ENCODE results near the gene CCDC57.

DNA sequence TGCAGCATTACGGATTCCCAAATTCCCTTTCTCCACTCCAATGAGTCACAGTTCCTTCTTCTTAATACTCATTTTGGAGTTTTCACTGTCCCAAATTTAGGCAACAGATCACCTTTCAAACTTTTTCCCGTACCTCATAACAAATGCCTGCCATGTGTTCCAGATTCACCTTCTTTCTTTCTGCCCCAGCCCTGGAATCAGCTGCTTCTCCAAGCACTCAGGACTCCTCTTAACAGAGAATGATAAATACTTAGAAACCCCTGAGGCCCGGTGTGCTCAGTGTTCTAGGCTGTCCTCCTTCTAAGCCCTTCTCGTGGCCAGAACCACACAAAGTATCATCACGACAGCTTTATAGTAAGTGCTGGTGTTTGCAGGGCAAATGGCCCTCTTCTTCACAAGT lies 45.9 kb upstream of the CCDC57 start:
- TF ChIP-seq, protein P1, sequence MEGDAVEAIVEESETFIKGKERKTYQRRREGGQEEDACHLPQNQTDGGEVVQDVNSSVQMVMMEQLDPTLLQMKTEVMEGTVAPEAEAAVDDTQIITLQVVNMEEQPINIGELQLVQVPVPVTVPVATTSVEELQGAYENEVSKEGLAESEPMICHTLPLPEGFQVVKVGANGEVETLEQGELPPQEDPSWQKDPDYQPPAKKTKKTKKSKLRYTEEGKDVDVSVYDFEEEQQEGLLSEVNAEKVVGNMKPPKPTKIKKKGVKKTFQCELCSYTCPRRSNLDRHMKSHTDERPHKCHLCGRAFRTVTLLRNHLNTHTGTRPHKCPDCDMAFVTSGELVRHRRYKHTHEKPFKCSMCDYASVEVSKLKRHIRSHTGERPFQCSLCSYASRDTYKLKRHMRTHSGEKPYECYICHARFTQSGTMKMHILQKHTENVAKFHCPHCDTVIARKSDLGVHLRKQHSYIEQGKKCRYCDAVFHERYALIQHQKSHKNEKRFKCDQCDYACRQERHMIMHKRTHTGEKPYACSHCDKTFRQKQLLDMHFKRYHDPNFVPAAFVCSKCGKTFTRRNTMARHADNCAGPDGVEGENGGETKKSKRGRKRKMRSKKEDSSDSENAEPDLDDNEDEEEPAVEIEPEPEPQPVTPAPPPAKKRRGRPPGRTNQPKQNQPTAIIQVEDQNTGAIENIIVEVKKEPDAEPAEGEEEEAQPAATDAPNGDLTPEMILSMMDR (conservative IDR thresholded peaks at IDR 0.05; ENCODE audit: low read depth, low read length), result no peak
- TF ChIP-seq CEBPB (IDR thresholded peaks at IDR 0.05; ENCODE audit: low read depth, low read length), result no peak
- no peak for TF ChIP-seq MAZ (IDR thresholded peaks at IDR 0.05; ENCODE audit: borderline replicate concordance, low read depth, low read length)
- no peak for TF ChIP-seq BHLHE40 (IDR thresholded peaks at IDR 0.05; ENCODE audit: low read depth, low read length)
- no peak for TF ChIP-seq POLR2A (IDR thresholded peaks at IDR 0.05; ENCODE audit: low read depth, low read length)
- no peak for TF ChIP-seq MXI1 (IDR thresholded peaks at IDR 0.05; ENCODE audit: borderline replicate concordance, low read depth, low read length)
- no peak for TF ChIP-seq CHD1 (IDR thresholded peaks at IDR 0.05; ENCODE audit: low read depth, low read length)
- no peak for TF ChIP-seq RCOR1 (IDR thresholded peaks at IDR 0.05; ENCODE audit: insufficient replicate concordance, low read length)
- TF ChIP-seq RFX5 (IDR thresholded peaks at IDR 0.05; ENCODE audit: low read depth, low read length), result no peak
- TF ChIP-seq, protein P2, sequence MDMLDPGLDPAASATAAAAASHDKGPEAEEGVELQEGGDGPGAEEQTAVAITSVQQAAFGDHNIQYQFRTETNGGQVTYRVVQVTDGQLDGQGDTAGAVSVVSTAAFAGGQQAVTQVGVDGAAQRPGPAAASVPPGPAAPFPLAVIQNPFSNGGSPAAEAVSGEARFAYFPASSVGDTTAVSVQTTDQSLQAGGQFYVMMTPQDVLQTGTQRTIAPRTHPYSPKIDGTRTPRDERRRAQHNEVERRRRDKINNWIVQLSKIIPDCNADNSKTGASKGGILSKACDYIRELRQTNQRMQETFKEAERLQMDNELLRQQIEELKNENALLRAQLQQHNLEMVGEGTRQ (IDR thresholded peaks at IDR 0.05; ENCODE audit: low read depth, low read length), result no peak
- no peak for TF ChIP-seq NFE2L2 (IDR thresholded peaks at IDR 0.05; ENCODE audit: low read depth, low read length)
- TF ChIP-seq FOS (IDR thresholded peaks at IDR 0.05; ENCODE audit: low read depth, low read length), result no peak
- no peak for TF ChIP-seq SMC3 (IDR thresholded peaks at IDR 0.05; ENCODE audit: low read depth, low read length)
- no peak for TF ChIP-seq RAD21 (IDR thresholded peaks at IDR 0.05; ENCODE audit: low read length)

Measured in IMR-90 (cell line).